SK-N-SH (cell line): Measurements from ENCODE around the gene DNASE1L3. TPM values are rescaled to one million over a fixed set of nuclear protein-coding genes. Genes with fewer than 3 reads are reported as not detected.

Source experiments
- CTCF ChIA-PET: fragments of 300-600, 350-600 bp; formaldehyde crosslinking; extraction: SDS; loops from one replicate; lab custom pipeline; 2021; lab: Yijun Ruan, JAX
- POLR2A ChIA-PET: fragments of 350-600 bp; sonication (Branson Sonifier 250); formaldehyde crosslinking; extraction: SDS; loops from one replicate; lab custom pipeline; 2020; ENCODE audit warnings: antibody characterized with exemption, inconsistent platforms; lab: Yijun Ruan, JAX
- DNase-seq: peaks from one replicate; pipeline ENCODE4 v3.0.0; 2012
- H2AFZ ChIP-seq: fragments of 200-600 bp; sonication (generic); 2 replicates; pipeline ENCODE4 v1.8.1; 2016; ENCODE audit warnings: antibody characterized with exemption, mild to moderate bottlenecking, low read depth
- H3F3A ChIP-seq: fragments of 200-600 bp; sonication (generic); replicated peaks from 2 replicates; pipeline ENCODE3; 2016; ENCODE audit warnings: antibody characterized with exemption, mild to moderate bottlenecking; ENCODE audit not compliant: insufficient read depth
- H3K27ac ChIP-seq, 2 experiments: fragments of 200-500 bp in 1 of 2; fragments of 200-600 bp in 1 of 2; sonication (Bioruptor generic) in 1 of 2; sonication (generic), shearing (Covaris generic) in 1 of 2; 2 replicates each; pipeline versions ENCODE4 v1.5.1 to v1.6.1; 2014 to 2016; ENCODE audit warnings: low read depth in 2 of 2, inconsistent platforms in 1 of 2, low read length in 1 of 2, mild to moderate bottlenecking in 1 of 2, mixed read lengths in 1 of 2
- H3K27me3 ChIP-seq: fragments of 200-600 bp; sonication (generic), shearing (Covaris generic); 2 replicates; pipeline ENCODE4 v1.6.1; 2016; ENCODE audit warnings: mixed run types; ENCODE audit not compliant: insufficient read depth
- H3K36me3 ChIP-seq, 2 experiments: fragments of 200-500 bp in 1 of 2; fragments of 200-600 bp in 1 of 2; sonication (Bioruptor generic) in 1 of 2; sonication (generic) in 1 of 2; replicated peaks in 1 of 2; 2 replicates each; pipeline versions ENCODE3 to v1.5.1; 2014 to 2016; ENCODE audit warnings: low read length in 1 of 2, mild to moderate bottlenecking in 1 of 2; ENCODE audit not compliant: insufficient read depth in 2 of 2, control insufficient read depth in 1 of 2
- H3K4me1 ChIP-seq, 2 experiments: fragments of 200-500 bp in 1 of 2; fragments of 200-600 bp in 1 of 2; sonication (Bioruptor generic) in 1 of 2; sonication (generic), shearing (Covaris generic) in 1 of 2; 2 replicates each; pipeline versions ENCODE4 v1.5.1 to v1.6.1; 2014 to 2016; ENCODE audit warnings: low read depth in 1 of 2, low read length in 1 of 2, mixed run types in 1 of 2; ENCODE audit not compliant: insufficient read depth in 2 of 2, control insufficient read depth in 1 of 2
- H3K4me2 ChIP-seq: fragments of 200-600 bp; sonication (generic), shearing (Covaris generic); 2 replicates; pipeline ENCODE4 v1.6.1; 2017; ENCODE audit warnings: mixed run types
- H3K4me3 ChIP-seq, 2 experiments: fragments of 200-500 bp in 1 of 2; fragments of 200-600 bp in 1 of 2; sonication (Bioruptor generic) in 1 of 2; sonication (generic), shearing (Covaris generic) in 1 of 2; 2 replicates each; pipeline versions ENCODE4 v1.5.1 to v1.8.1; 2014 to 2016; ENCODE audit warnings: low read depth in 2 of 2, inconsistent platforms in 1 of 2, low read length in 1 of 2, mild to moderate bottlenecking in 1 of 2, mixed read lengths in 1 of 2, moderate library complexity in 1 of 2
- H3K79me2 ChIP-seq: fragments of 200-600 bp; sonication (generic); 2 replicates; pipeline ENCODE4 v1.8.1; 2017; ENCODE audit warnings: mild to moderate bottlenecking; ENCODE audit not compliant: insufficient read depth
- H3K9ac ChIP-seq: fragments of 200-600 bp; sonication (generic); 2 replicates; pipeline ENCODE4 v1.6.1; 2017; ENCODE audit warnings: mixed run types
- H3K9me2 ChIP-seq: fragments of 200-600 bp; sonication (generic); 2 replicates; pipeline ENCODE4 v1.6.1; 2017; ENCODE audit warnings: mixed run types
- H3K9me3 ChIP-seq: fragments of 200-600 bp; sonication (generic); 2 replicates; pipeline ENCODE4 v1.6.1; 2017; ENCODE audit warnings: mixed run types, mild to moderate bottlenecking, moderate library complexity
- H4K20me1 ChIP-seq: fragments of 200-600 bp; sonication (generic); 2 replicates; pipeline ENCODE4 v1.6.1; 2017; ENCODE audit warnings: mild to moderate bottlenecking, mixed run types; ENCODE audit not compliant: insufficient read depth
- CHD2 ChIP-seq: fragments of 150-350 bp; IDR thresholded peaks from 2 replicates; pipeline ENCODE4 v1.6.1; 2018; ENCODE audit warnings: low read length; ENCODE audit not compliant: partially characterized antibody
- EZH2phosphoT487 ChIP-seq: fragments of 200-600 bp; sonication (generic); IDR thresholded peaks from 2 replicates; pipeline ENCODE4 v1.6.1; 2017; ENCODE audit warnings: low read depth, mixed run types, mild to moderate bottlenecking, antibody characterized with exemption, moderate library complexity, borderline replicate concordance
- FOSL2 ChIP-seq: IDR thresholded peaks from 2 replicates; pipeline ENCODE4 v1.4.0; 2012; ENCODE audit warnings: low read depth, mild to moderate bottlenecking, moderate library complexity, borderline replicate concordance
- GABPA ChIP-seq: IDR thresholded peaks from 2 replicates; pipeline ENCODE4 v1.4.0; 2012; ENCODE audit warnings: low read depth, mild to moderate bottlenecking
- MAX ChIP-seq: IDR thresholded peaks from 2 replicates; pipeline ENCODE4 v1.4.0; 2012; ENCODE audit warnings: low read depth
- MEF2A ChIP-seq: IDR thresholded peaks from 2 replicates; pipeline ENCODE4 v1.4.0; 2012; ENCODE audit warnings: low read depth, borderline replicate concordance
- MXI1 ChIP-seq: IDR thresholded peaks from 2 replicates; pipeline ENCODE4 v1.6.1; 2012; ENCODE audit warnings: mild to moderate bottlenecking, low read depth, low read length, improper control_type of control experiment
- PBX3 ChIP-seq: IDR thresholded peaks from 2 replicates; pipeline ENCODE4; 2012
- RAD21 ChIP-seq: IDR thresholded peaks from 2 replicates; pipeline ENCODE4 v1.6.1; 2012; ENCODE audit warnings: mild to moderate bottlenecking, low read length
- RCOR1 ChIP-seq: fragments of 150-350 bp; IDR thresholded peaks from 2 replicates; pipeline ENCODE4 v1.6.1; 2017; ENCODE audit warnings: antibody characterized with exemption, low read length
- REST ChIP-seq: IDR thresholded peaks from 2 replicates; pipeline ENCODE4 v1.6.1; 2012; ENCODE audit warnings: mild to moderate bottlenecking, low read depth, low read length, moderate library complexity
- SIN3A ChIP-seq: IDR thresholded peaks from 2 replicates; pipeline ENCODE4 v1.6.1; 2012; ENCODE audit warnings: low read depth, mild to moderate bottlenecking, low read length, moderate library complexity, borderline replicate concordance
- TAF1 ChIP-seq: IDR thresholded peaks from 2 replicates; pipeline ENCODE4 v1.6.1; 2012; ENCODE audit warnings: low read depth, mild to moderate bottlenecking, low read length, moderate library complexity, borderline replicate concordance
- TCF12 ChIP-seq: IDR thresholded peaks from 2 replicates; pipeline ENCODE4 v1.4.0; 2012
- TEAD4 ChIP-seq: IDR thresholded peaks from 2 replicates; pipeline ENCODE4 v1.4.0; 2012; ENCODE audit warnings: mild to moderate bottlenecking, borderline replicate concordance; ENCODE audit not compliant: insufficient read depth
- USF1 ChIP-seq: IDR thresholded peaks from 2 replicates; pipeline ENCODE4 v1.4.0; 2012; ENCODE audit warnings: low read depth, borderline replicate concordance
- WGBS: methylation state at CpG from one replicate; pipeline ENCODE4 v1.1.6; 2017; ENCODE audit warnings: low lambda C conversion rate; 5-methylcytosine and 5-hydroxymethylcytosine counted together
- polyA plus RNA-seq, 3 experiments: library from polyadenylated mRNA; depleted of rRNA; stranded (reverse); fragments of >200 nt; gene quantifications; 2 replicates each; pipeline ENCODE4 v1.2.3, GENCODE V29; 2012

The DNASE1L3 gene
- polyA plus RNA-seq, 1 of the 3 experiments (the other 2 are of a cell fraction) = not detected

GRCh38 chr3:58258392-58259055 is 47.8 kb upstream of the DNASE1L3 start:
- WGBS = 87% methylated on average over 10 of the region's 10 CpGs
- Histone ChIP-seq H3K4me3 (no peak overlapping the region), H3K79me2 (no peaks in the 10 kb centered on the region), H3K9ac (no peak overlapping the region), H3K9me3 (no peaks in the 10 kb centered on the region), H3K9me2 (no peaks in the 10 kb centered on the region), H3K4me1 (peaks cover 0 to 13% of the 10 kb centered on the region in 2 experiments; a peak in 2 of 4 replicates), H4K20me1 (no peaks in the 10 kb centered on the region), H3K27ac (no peak overlapping the region), H3K4me2 (no peak overlapping the region), H3F3A (peaks cover 5% of the 10 kb centered on the region), H3K36me3 (no peaks in the 10 kb centered on the region), H3K27me3 (no peaks in the 10 kb centered on the region), H2AFZ (no peak overlapping the region)
- CTCF ChIA-PET = no interaction called here
- TF ChIP-seq RCOR1 (no peak), MXI1 (no peak), TEAD4 (no peak), CHD2 (no peak), MAX (no peak), EZH2phosphoT487 (no peak), PBX3 (no peak), USF1 (no peak), FOSL2 (no peak), GABPA (no peak), TCF12 (no peak), TAF1 (no peak), REST (no peak), SIN3A (no peak), MEF2A (no peak), RAD21 (no peak)
- DNase-seq = no peak
- POLR2A ChIA-PET = no interaction called here
